PC-3 (cell line): Measurements from ENCODE around the gene LATS2.

ENCODE experiments used
- CTCF ChIP-seq: fragments of 300-600 bp; sonication (generic); conservative IDR thresholded peaks from 2 replicates; pipeline ENCODE4 v1.5.1; 2017; ENCODE audit warnings: antibody characterized with exemption, low read depth, mild to moderate bottlenecking, low read length
- EZH2 ChIP-seq: fragments of 300-600 bp; sonication (generic); IDR thresholded peaks from one replicate; pipeline ENCODE4 v1.6.1; 2017; ENCODE audit warnings: antibody characterized with exemption, mild to moderate bottlenecking, low read length; ENCODE audit not compliant: unreplicated experiment

- TF ChIP-seq CTCF (no peak), EZH2 (no peak)
Measured at GRCh38 chr13:21040120-21040826, 21.1 kb downstream of the LATS2 start.
